Esophagus (tissue), 2 donors: ENCODE measurements around the gene GOLGA2. TPM values are rescaled to one million over a fixed set of nuclear protein-coding genes. Genes with fewer than 3 reads are reported as not detected.

Experiments
- H3K27ac ChIP-seq, 2 donors: one replicate each; pipeline ENCODE4 v1.5.1; 2013; ENCODE audit warnings: low read depth in 2 of 2, mild to moderate bottlenecking in 2 of 2, inconsistent platforms in 1 of 2, low read length in 1 of 2, moderate library complexity in 1 of 2
- H3K27me3 ChIP-seq, 2 donors: one replicate each; pipeline ENCODE4 v1.6.1; 2013; ENCODE audit warnings: low read length in 2 of 2, control low read depth in 1 of 2, mild to moderate bottlenecking in 1 of 2; ENCODE audit not compliant: insufficient read depth in 2 of 2, control insufficient read depth in 1 of 2
- H3K36me3 ChIP-seq, 2 donors: one replicate each; pipeline ENCODE4 v1.6.1; 2013; ENCODE audit warnings: low read length in 1 of 2; ENCODE audit not compliant: control insufficient read depth in 2 of 2, insufficient read depth in 2 of 2
- H3K4me1 ChIP-seq, 2 donors: one replicate each; pipeline ENCODE4 v1.6.1; 2013; ENCODE audit warnings: low read length in 1 of 2; ENCODE audit not compliant: control insufficient read depth in 2 of 2, insufficient read depth in 2 of 2
- H3K4me3 ChIP-seq, 2 donors: one replicate each; pipeline ENCODE4 v1.5.1; 2013; ENCODE audit warnings: low read length in 2 of 2, mild to moderate bottlenecking in 2 of 2, low read depth in 1 of 2, moderate library complexity in 1 of 2
- H3K9me3 ChIP-seq, 2 donors: one replicate each; pipeline ENCODE4 v1.6.1; 2013; ENCODE audit warnings: mild to moderate bottlenecking in 2 of 2, low read depth in 1 of 2, low read length in 1 of 2, moderate library complexity in 1 of 2; ENCODE audit not compliant: control insufficient read depth in 2 of 2, insufficient read depth in 1 of 2
- WGBS, 2 donors: extraction: QIAGEN DNeasy Blood & Tissue Kit; methylation state at CpG; one replicate each; pipeline ENCODE4 v1.1.7; 2013; 5-methylcytosine and 5-hydroxymethylcytosine counted together
- polyA plus RNA-seq, 2 donors: library from polyadenylated mRNA; stranded (reverse); fragments of 200-250 nt; gene quantifications; one replicate each; pipeline ENCODE4 v1.2.3, GENCODE V29; 2013
- donor health status: healthy with polysubstance abuse.
- donor health status: Bipolar disorder and iron deficiency.

Gene GOLGA2
- polyA plus RNA-seq, 2 donors, result 63.3 to 114 TPM

GRCh38 chr9:128316421-128316820 is 40.6 kb upstream of the GOLGA2 start:
- Histone ChIP-seq H3K27me3 (no peaks in the 10 kb centered on the region), H3K4me1 (peaks cover 0 to 2% of the 10 kb centered on the region in 2 donors)

DNA sequence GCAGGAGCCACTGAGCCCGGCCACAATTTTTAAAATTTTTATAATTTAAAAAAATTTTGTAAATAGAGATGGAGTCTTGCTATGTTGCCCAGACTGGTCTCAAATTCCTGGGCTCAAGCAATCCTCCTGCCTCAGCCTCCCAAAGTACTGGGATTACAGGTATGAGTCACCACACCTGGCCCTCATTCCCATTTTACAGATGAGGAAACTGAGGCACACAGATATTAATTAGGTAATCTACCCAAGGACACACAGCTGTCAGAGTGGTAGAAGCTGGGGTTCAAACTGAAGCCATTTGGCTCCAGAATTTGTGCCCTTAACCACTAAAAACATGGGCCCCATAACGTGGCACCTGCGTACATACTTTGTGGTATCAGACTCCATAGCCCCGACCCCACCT is 38.9 kb upstream of the GOLGA2 start:
- no peak overlapping the region for H3K27ac ChIP-seq
- no peak overlapping the region for H3K4me3 ChIP-seq
- peaks cover 3 to 39% of the 10 kb centered on the region in 2 donors for H3K36me3 ChIP-seq
- no peaks in the 10 kb centered on the region for H3K9me3 ChIP-seq
- H3K27me3 ChIP-seq, result no peaks in the 10 kb centered on the region
- WGBS, 2 donors, result 96 to 98% methylated on average over 4 of the region's 4 CpGs
- no peaks in the 10 kb centered on the region for H3K4me1 ChIP-seq

More at GRCh38 chr9:128316421-128316820, 40.6 kb upstream of the GOLGA2 start:
- Histone ChIP-seq H3K4me3 (no peak overlapping the region), H3K27ac (no peak overlapping the region), H3K9me3 (no peaks in the 10 kb centered on the region), H3K36me3 (peaks cover 0 to 25% of the 10 kb centered on the region in 2 donors)
- 77 to 82% methylated on average over 9 of the region's 9 CpGs for WGBS, 2 donors

GRCh38 chr9:128310461-128310860 is 34.7 kb upstream of the GOLGA2 start:
- no peaks in the 10 kb centered on the region for H3K27me3 ChIP-seq
- H3K36me3 ChIP-seq, result peaks cover 8 to 33% of the 10 kb centered on the region in 2 donors
- peaks cover 0 to 2% of the 10 kb centered on the region in 2 donors for H3K4me1 ChIP-seq
- H3K27ac ChIP-seq, result no peak overlapping the region
- H3K4me3 ChIP-seq, result no peak overlapping the region
- WGBS, 2 donors, result 78% methylated on average over 10 of the region's 10 CpGs
- no peaks in the 10 kb centered on the region for H3K9me3 ChIP-seq

- Histone ChIP-seq H3K27me3 (no peaks in the 10 kb centered on the region), H3K9me3 (no peaks in the 10 kb centered on the region), H3K36me3 (peaks cover 8 to 29% of the 10 kb centered on the region in 2 donors), H3K4me3 (no peak overlapping the region), H3K4me1 (peaks cover 0 to 2% of the 10 kb centered on the region in 2 donors), H3K27ac (no peak overlapping the region)
- WGBS, 2 donors, result 94 to 95% methylated on average over 16 of the region's 16 CpGs
Measured at GRCh38 chr9:128309551-128309950, 33.7 kb upstream of the GOLGA2 start.

DNA sequence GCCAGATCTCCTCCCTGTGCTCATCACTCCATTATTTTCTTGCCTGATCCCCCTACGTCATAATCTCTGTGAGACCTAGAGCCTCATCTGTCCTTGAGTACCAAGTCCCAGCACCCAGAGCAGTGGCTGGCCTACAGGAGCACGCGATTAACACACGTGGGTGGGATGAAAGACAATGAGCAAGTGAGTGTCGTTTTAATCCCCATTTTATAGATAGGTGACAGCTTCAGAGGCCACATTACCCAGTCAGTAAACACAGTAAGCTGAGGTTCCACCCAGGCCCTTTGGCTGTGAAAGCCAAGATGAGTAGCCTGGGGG is 29.1 kb upstream of the GOLGA2 start:
- H3K4me1 ChIP-seq, result peaks cover 0 to 2% of the 10 kb centered on the region in 2 donors
- H3K36me3 ChIP-seq, result peaks cover 7 to 8% of the 10 kb centered on the region in 2 donors
- no peak overlapping the region for H3K4me3 ChIP-seq
- no peaks in the 10 kb centered on the region for H3K9me3 ChIP-seq
- no peaks in the 10 kb centered on the region for H3K27me3 ChIP-seq
- 45 to 60% methylated on average over 5 of the region's 5 CpGs for whole genome bisulfite sequencing, 2 donors
- peak overlapping the region; percentile 49 to 90 for H3K27ac ChIP-seq

DNA sequence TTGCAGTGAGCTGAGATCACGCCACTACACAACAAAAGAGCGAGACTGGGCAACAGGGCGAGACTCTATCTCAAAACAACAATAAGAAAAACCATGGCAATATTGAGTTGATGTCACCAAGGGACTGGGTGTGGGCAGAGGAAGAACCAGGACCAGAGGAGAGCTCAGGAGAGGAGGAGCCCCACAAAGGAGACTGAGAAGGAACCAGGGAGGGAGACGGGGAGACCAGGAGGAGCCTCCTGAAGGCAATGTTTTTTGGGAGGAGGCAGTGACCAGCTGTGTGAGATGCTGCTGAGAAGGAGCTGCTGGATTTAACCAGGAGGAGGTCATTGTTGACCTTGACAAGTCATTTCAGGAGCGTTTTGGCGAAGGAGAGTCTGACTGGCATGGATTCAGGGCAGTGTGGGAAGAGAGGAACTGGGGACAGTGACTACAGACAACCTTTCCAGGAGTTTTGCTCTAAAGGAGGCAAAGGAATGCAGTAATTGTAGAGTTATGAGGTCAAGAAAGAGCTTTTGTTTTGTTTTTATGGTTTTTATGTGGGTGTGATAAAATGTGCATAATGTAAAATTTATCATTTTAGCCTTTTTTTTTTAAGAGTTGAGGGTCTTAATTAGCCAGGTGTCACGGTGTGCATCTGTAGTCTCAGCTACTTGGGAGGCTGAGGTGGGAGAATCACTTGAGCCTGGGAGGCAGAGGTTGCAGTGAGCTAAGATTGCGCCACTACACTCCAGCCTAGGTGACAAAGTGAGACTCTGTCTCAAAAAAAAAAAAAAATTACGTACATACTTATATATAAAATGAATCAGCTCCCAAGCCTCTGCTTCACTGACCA is 28.5 kb upstream of the GOLGA2 start:
- Histone ChIP-seq H3K27me3 (no peaks in the 10 kb centered on the region), H3K36me3 (peaks cover 1 to 2% of the 10 kb centered on the region in 2 donors), H3K4me3 (no peak overlapping the region), H3K4me1 (peaks cover 0 to 2% of the 10 kb centered on the region in 2 donors), H3K9me3 (no peaks in the 10 kb centered on the region), H3K27ac (peak overlapping the region; percentile 49 to 90)
- 76 to 78% methylated on average over 9 of the region's 9 CpGs for WGBS, 2 donors

DNA sequence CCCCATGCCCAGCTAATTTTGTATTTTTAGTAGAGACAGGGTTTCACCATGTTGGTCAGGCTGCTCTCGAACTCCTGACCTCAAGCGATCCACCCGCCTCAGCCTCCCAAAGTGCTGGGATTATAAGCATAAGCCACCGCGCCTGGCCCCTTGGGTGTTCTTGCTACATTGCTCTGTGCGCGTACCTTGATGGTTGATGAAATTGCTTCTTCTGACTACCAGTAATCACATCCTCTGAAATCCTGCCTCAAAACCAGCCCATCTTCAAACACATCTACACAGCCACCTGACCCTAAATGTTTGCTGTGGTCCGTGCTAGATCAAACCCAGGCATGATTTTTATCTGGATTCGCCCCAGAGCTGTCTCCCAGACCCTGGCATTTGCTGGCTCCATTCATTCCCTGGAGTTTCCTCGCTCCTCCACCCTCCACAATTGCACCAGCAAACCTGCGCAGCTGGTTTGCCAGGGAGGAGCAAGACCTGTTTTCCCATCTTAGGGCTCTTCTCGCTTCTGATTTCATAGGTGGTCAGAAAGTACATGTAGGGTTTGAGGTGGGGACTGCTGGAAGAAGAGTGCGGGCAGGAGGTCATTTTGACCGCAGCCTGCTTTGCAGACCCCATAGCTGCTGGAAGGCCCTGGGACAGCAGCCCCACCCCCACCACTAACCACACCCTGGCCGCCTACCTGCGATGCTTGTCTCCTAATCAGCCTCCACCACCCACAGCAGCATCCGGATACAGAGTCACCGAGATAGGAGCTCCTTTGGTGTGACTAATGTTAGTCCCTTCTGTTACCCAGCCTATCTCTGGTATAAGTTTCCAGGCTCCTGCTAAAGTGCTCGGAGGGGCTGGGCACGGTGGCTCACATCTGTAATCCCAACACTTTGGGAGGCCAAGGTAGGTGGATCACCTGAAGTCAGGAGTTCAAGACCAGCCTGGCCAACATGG is 23.0 kb upstream of the GOLGA2 start:
- H3K27me3 ChIP-seq, result no peaks in the 10 kb centered on the region
- WGBS, 2 donors, result 61 to 68% methylated on average over 20 of the region's 20 CpGs
- no peaks in the 10 kb centered on the region for H3K4me1 ChIP-seq
- H3K4me3 ChIP-seq, result no peak overlapping the region
- H3K9me3 ChIP-seq, result no peaks in the 10 kb centered on the region
- H3K36me3 ChIP-seq, result no peaks in the 10 kb centered on the region
- peak overlapping the region; percentile 57 to 95 for H3K27ac ChIP-seq

- Histone ChIP-seq H3K36me3 (no peaks in the 10 kb centered on the region), H3K27me3 (no peaks in the 10 kb centered on the region), H3K27ac (no peak overlapping the region), H3K4me1 (no peaks in the 10 kb centered on the region), H3K9me3 (no peaks in the 10 kb centered on the region), H3K4me3 (no peak overlapping the region)
- 77 to 88% methylated on average over 2 of the region's 2 CpGs for WGBS, 2 donors
Measured at GRCh38 chr9:128297221-128297773, 21.5 kb upstream of the GOLGA2 start.
